Neuronal stem cell (in vitro differentiated cells): ENCODE data around the gene HOXB7.

Experiments
- DNase-seq: peaks from one replicate; pipeline ENCODE4 v3.0.0-alpha.2; 2013; ENCODE audit warnings: low spot score
- H2AFZ ChIP-seq: one replicate; pipeline ENCODE4 v1.6.1; 2013; ENCODE audit warnings: mild to moderate bottlenecking, low read length, inconsistent platforms
- H2AK5ac ChIP-seq: 2 replicates; pipeline ENCODE4 v1.6.1; 2013; ENCODE audit warnings: low read depth, mild to moderate bottlenecking, inconsistent platforms, low read length, moderate library complexity, mixed read lengths
- H2BK120ac ChIP-seq: 2 replicates; pipeline ENCODE4 v1.6.1; 2013; ENCODE audit warnings: low read depth, mild to moderate bottlenecking, inconsistent platforms, low read length, moderate library complexity, mixed read lengths
- H2BK12ac ChIP-seq: one replicate; pipeline ENCODE4 v1.6.1; 2013; ENCODE audit warnings: low read length, inconsistent platforms
- H2BK15ac ChIP-seq: 2 replicates; pipeline ENCODE4 v1.6.1; 2013; ENCODE audit warnings: mild to moderate bottlenecking, low read length, inconsistent platforms, mixed read lengths
- H2BK5ac ChIP-seq: one replicate; pipeline ENCODE4 v1.6.1; 2013; ENCODE audit warnings: inconsistent platforms, mild to moderate bottlenecking, low read length, moderate library complexity
- H3K14ac ChIP-seq: one replicate; pipeline ENCODE4 v1.6.1; 2013; ENCODE audit warnings: low read length, inconsistent platforms
- H3K18ac ChIP-seq: 2 replicates; pipeline ENCODE4 v1.6.1; 2013; ENCODE audit warnings: low read length, inconsistent platforms
- H3K23ac ChIP-seq: 2 replicates; pipeline ENCODE4 v1.6.1; 2013; ENCODE audit warnings: low read depth, mild to moderate bottlenecking, mixed read lengths, low read length, inconsistent platforms; ENCODE audit not compliant: poor library complexity
- H3K27ac ChIP-seq: replicated peaks from 3 replicates; pipeline ENCODE4 v1.5.1; 2013; ENCODE audit warnings: low read length, inconsistent platforms
- H3K27me3 ChIP-seq, 3 experiments: 2 replicates each; pipeline ENCODE4 v1.6.1; 2013; ENCODE audit warnings: low read length in 3 of 3, mild to moderate bottlenecking in 2 of 3, inconsistent platforms in 1 of 3, low read depth in 1 of 3, mixed read lengths in 1 of 3, moderate library complexity in 1 of 3; ENCODE audit not compliant: control insufficient read depth in 3 of 3, insufficient read depth in 3 of 3
- H3K36me3 ChIP-seq, 2 donors: replicated peaks in 1 of 2; 2 replicates each; pipeline ENCODE4 v1.6.1; 2013; ENCODE audit warnings: low read length in 2 of 2; ENCODE audit not compliant: control insufficient read depth in 2 of 2, insufficient read depth in 2 of 2
- H3K4ac ChIP-seq: 2 replicates; pipeline ENCODE4 v1.6.1; 2013; ENCODE audit warnings: inconsistent platforms, mild to moderate bottlenecking, low read length, moderate library complexity
- H3K4me1 ChIP-seq, 2 donors: 1 replicate in 1 of 2; 2 replicates in 1 of 2; pipeline ENCODE4 v1.6.1; 2013; ENCODE audit warnings: low read length in 2 of 2, low read depth in 1 of 2; ENCODE audit not compliant: control insufficient read depth in 2 of 2, insufficient read depth in 1 of 2
- H3K4me2 ChIP-seq: one replicate; pipeline ENCODE4 v1.6.1; 2013; ENCODE audit warnings: mild to moderate bottlenecking, low read length, inconsistent platforms; ENCODE audit not compliant: insufficient read depth, poor library complexity, severe bottlenecking
- H3K4me3 ChIP-seq, 2 donors: 2 replicates each; pipeline ENCODE4 v1.5.1; 2013; ENCODE audit warnings: low read length in 2 of 2, mild to moderate bottlenecking in 2 of 2, inconsistent platforms in 1 of 2, moderate library complexity in 1 of 2
- H3K79me1 ChIP-seq: one replicate; pipeline ENCODE4 v1.6.1; 2013; ENCODE audit warnings: low read depth, mild to moderate bottlenecking, inconsistent platforms, low read length, moderate library complexity
- H3K9ac ChIP-seq: one replicate; pipeline ENCODE4 v1.6.1; 2013; ENCODE audit warnings: mild to moderate bottlenecking, low read depth, low read length, inconsistent platforms; ENCODE audit not compliant: poor library complexity
- H3K9me3 ChIP-seq, 2 donors: replicated peaks in 1 of 2; 2 replicates each; pipeline versions ENCODE3 to v1.6.1; 2013; ENCODE audit warnings: low read length in 2 of 2, mild to moderate bottlenecking in 2 of 2, inconsistent platforms in 1 of 2, low read depth in 1 of 2, mixed read lengths in 1 of 2, moderate library complexity in 1 of 2; ENCODE audit not compliant: control insufficient read depth in 2 of 2, insufficient read depth in 1 of 2
- H4K8ac ChIP-seq: one replicate; pipeline ENCODE4 v1.6.1; 2013; ENCODE audit warnings: low read depth, mild to moderate bottlenecking, inconsistent platforms, low read length, moderate library complexity
- H4K91ac ChIP-seq: one replicate; pipeline ENCODE4 v1.6.1; 2013; ENCODE audit warnings: low read length, low read depth, mild to moderate bottlenecking, inconsistent platforms; ENCODE audit not compliant: poor library complexity
- WGBS, 2 donors: extraction: QIAGEN DNeasy Blood & Tissue Kit; methylation state at CpG; one replicate each; pipeline ENCODE4 v1.1.7; 2013; ENCODE audit warnings: missing lambda C conversion rate in 2 of 2, mixed read lengths in 1 of 2; ENCODE audit not compliant: insufficient read length in 2 of 2, insufficient replicate concordance in 1 of 2; ENCODE audit errors: extremely low coverage in 2 of 2; 5-methylcytosine and 5-hydroxymethylcytosine counted together

Gene HOXB7

DNA sequence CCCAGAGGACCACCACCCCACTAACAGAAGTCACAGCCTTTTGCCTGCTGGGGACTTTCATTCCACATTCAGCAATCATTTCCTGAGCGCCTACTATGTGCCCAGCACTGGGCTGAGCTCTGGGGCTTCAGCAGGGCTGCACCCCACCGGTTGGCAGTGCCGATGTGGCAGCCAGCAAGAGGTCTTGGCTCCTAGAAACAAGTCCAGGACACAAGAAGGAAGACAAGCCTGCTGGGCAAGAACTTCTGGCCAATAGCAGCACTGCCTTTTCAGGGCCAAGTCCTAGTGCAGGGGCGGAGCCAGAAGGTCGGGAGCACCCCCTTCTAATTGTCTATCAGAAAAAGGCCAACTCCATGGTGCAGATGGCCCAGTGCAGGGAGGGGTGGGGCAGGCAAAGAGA is 28.3 kb upstream of the HOXB7 start:
- Histone ChIP-seq H3K36me3 (no peaks in the 10 kb centered on the region), H3K27ac (no peak overlapping the region), H3K27me3 (peaks cover 56 to 100% (median 98%) of the 10 kb centered on the region in 3 experiments)

DNA sequence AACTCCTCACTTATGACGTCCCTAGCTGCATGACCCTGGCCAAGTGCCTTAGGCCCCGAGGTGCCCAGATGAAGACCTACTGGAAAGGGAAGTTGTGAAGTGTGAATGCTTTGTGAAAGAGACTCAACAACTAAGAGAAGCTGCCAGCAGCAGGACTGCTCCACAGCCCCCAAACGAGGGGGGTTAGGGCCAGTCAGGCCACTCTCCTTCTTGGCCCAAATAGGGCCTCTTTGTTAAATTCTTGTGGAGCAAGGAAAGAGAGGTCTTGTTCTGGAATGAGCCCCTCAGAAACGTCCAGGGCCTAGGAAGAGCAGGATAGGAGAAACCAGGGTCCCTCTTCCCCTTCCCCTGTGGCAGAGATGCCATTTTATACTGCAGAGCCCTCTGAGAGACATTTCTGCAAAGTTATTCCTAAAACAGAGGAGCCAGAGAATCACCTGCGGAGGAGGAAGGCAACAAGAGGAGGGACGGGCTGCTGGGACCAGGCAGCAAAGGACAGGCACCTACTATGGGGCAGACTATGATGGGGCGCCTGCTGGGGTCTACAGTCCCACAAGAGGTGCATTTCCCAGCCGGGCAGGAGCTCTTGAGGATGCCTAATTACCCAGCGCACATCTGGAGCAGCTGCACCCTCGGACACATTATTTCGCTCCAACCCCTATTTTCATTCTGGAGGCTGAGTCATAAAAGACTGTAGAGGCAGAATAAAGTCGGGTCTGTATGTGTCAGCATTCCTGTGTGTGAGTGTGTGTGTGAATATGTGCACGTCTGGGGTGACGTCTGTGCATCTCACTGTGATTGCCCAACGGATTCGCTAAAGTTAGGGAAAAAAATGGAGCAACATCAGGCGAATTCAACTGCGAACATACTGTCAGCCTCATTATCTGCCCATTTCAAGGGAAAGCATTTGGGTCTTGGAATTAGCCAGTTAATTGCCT is 26.8 kb upstream of the HOXB7 start:
- Histone ChIP-seq H3K79me1 (no peaks in the 10 kb centered on the region), H2BK5ac (no peak overlapping the region), H3K23ac (no peak overlapping the region), H3K4me3 (no peak overlapping the region), H3K18ac (no peak overlapping the region), H4K8ac (no peak overlapping the region), H4K91ac (no peak overlapping the region), H2BK12ac (no peak overlapping the region), H2BK15ac (no peak overlapping the region), H2AFZ (no peak overlapping the region), H3K27me3 (peaks cover 60 to 100% (median 98%) of the 10 kb centered on the region in 3 experiments), H3K36me3 (no peaks in the 10 kb centered on the region), H3K4ac (no peak overlapping the region), H3K9me3 (peaks cover 2 to 3% of the 10 kb centered on the region in 2 donors), H3K9ac (no peak overlapping the region), H3K27ac (no peak overlapping the region), H2BK120ac (no peak overlapping the region), H3K14ac (no peak overlapping the region), H2AK5ac (no peak overlapping the region), H3K4me1 (no peaks in the 10 kb centered on the region), H3K4me2 (no peak overlapping the region)
- no CpG with 5 or more reads among the region's 18 CpGs for WGBS, 2 donors
- DNase-seq = no peak

More for the DNA sequence above, 28.3 kb upstream of the HOXB7 start:
- Histone ChIP-seq H3K9me3 (peaks cover 2 to 3% of the 10 kb centered on the region in 2 donors), H3K23ac (no peak overlapping the region), H2AFZ (no peak overlapping the region), H3K14ac (no peak overlapping the region), H3K18ac (no peak overlapping the region), H2AK5ac (no peak overlapping the region), H3K4me3 (no peak overlapping the region), H2BK15ac (no peak overlapping the region), H2BK120ac (no peak overlapping the region), H3K9ac (no peak overlapping the region), H3K4me1 (no peaks in the 10 kb centered on the region), H3K4me2 (no peak overlapping the region), H3K4ac (no peak overlapping the region), H2BK5ac (no peak overlapping the region), H2BK12ac (no peak overlapping the region), H4K8ac (no peak overlapping the region), H4K91ac (no peak overlapping the region), H3K79me1 (no peaks in the 10 kb centered on the region)
- no CpG with 5 or more reads among the region's 5 CpGs for WGBS, 2 donors
- DNase-seq = no peak

DNA sequence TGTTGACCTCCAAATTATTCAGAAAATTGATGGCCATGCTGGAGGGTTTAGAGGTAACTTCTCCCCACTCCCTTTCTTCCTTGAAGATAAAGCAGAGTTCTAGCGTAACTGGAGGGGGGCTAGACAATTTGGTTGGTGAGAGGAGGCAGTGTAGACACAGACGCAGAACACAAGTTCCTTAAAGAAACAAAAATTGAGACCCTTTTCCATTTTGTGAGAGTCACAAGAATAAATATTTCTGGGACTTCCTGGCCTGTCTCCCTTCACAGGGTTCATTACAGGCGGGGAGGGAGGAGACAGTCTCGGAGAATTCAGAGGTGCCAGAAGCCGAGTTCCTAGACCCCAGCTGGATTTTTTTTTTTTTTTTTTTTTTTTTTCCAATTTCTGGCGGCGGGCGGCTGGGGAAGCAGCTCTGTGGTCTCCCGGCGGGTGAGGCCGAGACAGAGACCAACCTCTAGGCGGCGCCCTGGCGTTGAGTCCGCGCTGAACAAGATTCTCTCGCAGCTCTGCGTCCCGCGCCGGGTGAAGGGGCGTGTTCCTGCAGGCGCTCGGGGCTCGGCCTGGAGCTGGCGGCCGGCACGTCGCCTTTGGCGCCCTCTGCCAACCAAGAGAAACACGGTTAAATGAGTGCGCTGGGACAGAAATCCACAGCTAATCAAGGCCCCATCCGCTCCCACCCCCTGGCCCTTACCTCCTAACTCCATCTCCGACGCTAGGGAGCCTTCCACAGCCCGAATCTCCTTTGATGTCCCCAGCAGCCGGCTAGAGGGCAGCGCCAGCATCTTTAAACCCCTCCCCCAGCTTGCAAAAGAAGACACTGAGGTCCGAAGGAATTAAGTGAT is 25.6 kb upstream of the HOXB7 start:
- H3K27me3 ChIP-seq = peaks cover 54 to 100% (median 98%) of the 10 kb centered on the region in 3 experiments
- no peaks in the 10 kb centered on the region for H3K79me1 ChIP-seq
- H3K18ac ChIP-seq = peak overlapping the region; percentile 33
- no peak overlapping the region for H3K4ac ChIP-seq
- no peak overlapping the region for H3K27ac ChIP-seq
- H3K9me3 ChIP-seq = no peaks in the 10 kb centered on the region
- H4K91ac ChIP-seq = no peak overlapping the region
- H3K36me3 ChIP-seq = no peaks in the 10 kb centered on the region
- no peak overlapping the region for H2BK120ac ChIP-seq
- no peak overlapping the region for H2BK5ac ChIP-seq
- no peak overlapping the region for H2BK15ac ChIP-seq
- peak; percentile 90 for DNase-seq
- no peak overlapping the region for H3K9ac ChIP-seq
- no peak overlapping the region for H3K4me3 ChIP-seq
- H3K4me2 ChIP-seq = no peak overlapping the region
- peak overlapping the region; percentile 69 for H2AFZ ChIP-seq
- WGBS, 2 donors = no CpG with 5 or more reads among the region's 39 CpGs
- no peak overlapping the region for H2BK12ac ChIP-seq
- no peak overlapping the region for H4K8ac ChIP-seq
- H2AK5ac ChIP-seq = no peak overlapping the region
- H3K14ac ChIP-seq = no peak overlapping the region
- peak overlapping the region; percentile 33 for H3K23ac ChIP-seq
- no peaks in the 10 kb centered on the region for H3K4me1 ChIP-seq
